Uterus (tissue), 2 donors: Measurements from ENCODE around the gene SMAD3.

Experiments
- POLR2A ChIP-seq, 2 donors: fragments of 450-650 bp; IDR thresholded peaks; one replicate each; pipeline ENCODE4 v1.6.1; 2016; ENCODE audit warnings: antibody characterized with exemption in 2 of 2, mild to moderate bottlenecking in 1 of 2, moderate library complexity in 1 of 2
- TF ChIP-seq, protein P1 (sequence below), 4 experiments: fragments of 200-600 bp in 2 of 4; fragments of 450-650 bp in 2 of 4; sonication (generic) in 2 of 4; IDR thresholded peaks; one replicate each; pipeline ENCODE4 v1.5.1; 2016 to 2019; ENCODE audit warnings: antibody characterized with exemption in 4 of 4, mild to moderate bottlenecking in 2 of 4, moderate library complexity in 1 of 4

DNA sequence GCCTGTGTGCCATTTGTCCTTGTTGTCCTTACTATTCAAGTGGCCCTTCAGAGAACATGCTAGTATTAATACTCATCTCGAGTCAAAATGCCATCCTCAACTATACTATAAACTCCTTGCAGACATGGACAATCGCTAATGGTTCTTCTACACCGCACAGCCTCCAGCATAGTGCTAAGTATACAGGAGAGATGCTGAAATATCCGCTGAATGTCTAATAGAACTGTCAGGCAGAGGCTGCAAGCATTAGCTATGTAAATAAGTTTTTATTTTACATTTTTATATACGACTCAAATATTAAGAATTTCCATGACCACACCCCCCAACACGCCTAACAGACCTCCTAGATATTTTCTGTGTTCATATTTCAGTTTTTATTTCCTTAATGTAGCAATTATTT, 149.7 kb downstream of the SMAD3 start:
- TF ChIP-seq, protein P1, sequence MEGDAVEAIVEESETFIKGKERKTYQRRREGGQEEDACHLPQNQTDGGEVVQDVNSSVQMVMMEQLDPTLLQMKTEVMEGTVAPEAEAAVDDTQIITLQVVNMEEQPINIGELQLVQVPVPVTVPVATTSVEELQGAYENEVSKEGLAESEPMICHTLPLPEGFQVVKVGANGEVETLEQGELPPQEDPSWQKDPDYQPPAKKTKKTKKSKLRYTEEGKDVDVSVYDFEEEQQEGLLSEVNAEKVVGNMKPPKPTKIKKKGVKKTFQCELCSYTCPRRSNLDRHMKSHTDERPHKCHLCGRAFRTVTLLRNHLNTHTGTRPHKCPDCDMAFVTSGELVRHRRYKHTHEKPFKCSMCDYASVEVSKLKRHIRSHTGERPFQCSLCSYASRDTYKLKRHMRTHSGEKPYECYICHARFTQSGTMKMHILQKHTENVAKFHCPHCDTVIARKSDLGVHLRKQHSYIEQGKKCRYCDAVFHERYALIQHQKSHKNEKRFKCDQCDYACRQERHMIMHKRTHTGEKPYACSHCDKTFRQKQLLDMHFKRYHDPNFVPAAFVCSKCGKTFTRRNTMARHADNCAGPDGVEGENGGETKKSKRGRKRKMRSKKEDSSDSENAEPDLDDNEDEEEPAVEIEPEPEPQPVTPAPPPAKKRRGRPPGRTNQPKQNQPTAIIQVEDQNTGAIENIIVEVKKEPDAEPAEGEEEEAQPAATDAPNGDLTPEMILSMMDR (IDR thresholded peaks at IDR 0.05): no peak
- no peak for TF ChIP-seq POLR2A (IDR thresholded peaks at IDR 0.05)
